GM18873 (cell line): ENCODE results near the gene SCP2.

Experiments used
- ATAC-seq: cut with Tn5 transposase; IDR thresholded peaks from one replicate; pipeline ENCODE4 v1.9.1; 2021; ENCODE audit warnings: mild to moderate bottlenecking, moderate library complexity, moderate number of reproducible peaks; ENCODE audit not compliant: unreplicated experiment, low FRiP score

SCP2 gene

GRCh38 chr1:53091841-53092645, 165.0 kb downstream of the SCP2 start:
- no peak for ATAC-seq

- no peak for ATAC-seq
Measured at GRCh38 chr1:53092659-53093450, 165.8 kb downstream of the SCP2 start.

GRCh38 chr1:53093451-53093754, 166.3 kb downstream of the SCP2 start:
- ATAC-seq: no peak

- no peak for ATAC-seq
Measured at GRCh38 chr1:53093778-53094532, 166.9 kb downstream of the SCP2 start.

GRCh38 chr1:53094533-53094919, 167.4 kb downstream of the SCP2 start:
- ATAC-seq: no peak
